HepG2 (cell line): Measurements from ENCODE around the gene RERE. TPM values are rescaled to one million over a fixed set of nuclear protein-coding genes. Genes with fewer than 3 reads are reported as not detected.

Source experiments
- ATAC-seq: fragments of 200-7000 bp; cut with Tn5 transposase; 3 replicates; pipeline ENCODE4 v1.9.1; 2020; ENCODE audit warnings: mild to moderate bottlenecking, moderate library complexity
- BruUV-seq: library from RNA; stranded (reverse); fragments of 400-500 nt; replicated peaks from 2 replicates; lab custom pipeline; 2021; lab: Mats Ljungman, UMichigan
- CTCF ChIA-PET: fragments of 300-600 bp; formaldehyde crosslinking; extraction: SDS; loops from one replicate; lab custom pipeline; 2021; ENCODE audit warnings: low total read pairs, inconsistent platforms, low intra/inter-chr PET ratio; lab: Yijun Ruan, JAX
- POLR2A ChIA-PET: fragments of 350-600 bp; sonication (Branson Sonifier 250); formaldehyde crosslinking; loops from one replicate; lab custom pipeline; 2020; ENCODE audit warnings: antibody characterized with exemption, inconsistent platforms; lab: Yijun Ruan, JAX
- DNase-seq: peaks from one replicate; pipeline ENCODE4 v3.0.0-alpha.2; 2015; ENCODE audit warnings: low spot score
- FAIRE-seq: peaks from 3 replicates; lab custom pipeline; 2011; peaks lifted over from hg19 to GRCh38; lab: Jason Lieb, UNC
- H2AFZ ChIP-seq: one replicate; pipeline ENCODE4 v1.6.1; 2011; ENCODE audit warnings: low read length, inconsistent platforms
- H3K27ac ChIP-seq: fragments of 300-600 bp; 3 replicates; pipeline ENCODE4 v1.8.0; 2011; ENCODE audit warnings: mixed run types, mild to moderate bottlenecking, mixed read lengths, low read length, inconsistent platforms; ENCODE audit not compliant: insufficient read depth; ENCODE audit errors: extremely low read length
- H3K27me3 ChIP-seq, 2 experiments: fragments of 200-600 bp in 1 of 2; 2 replicates in 1 of 2; 3 replicates in 1 of 2; pipeline versions ENCODE4 v1.6.0 to v1.8.0; 2011; ENCODE audit warnings: low read length in 2 of 2, mild to moderate bottlenecking in 2 of 2, moderate library complexity in 2 of 2, inconsistent platforms in 1 of 2; ENCODE audit not compliant: insufficient read depth in 2 of 2, control insufficient read depth in 1 of 2
- H3K36me3 ChIP-seq, 2 experiments: fragments of 200-600 bp in 1 of 2; replicated peaks in 1 of 2; 2 replicates in 1 of 2; 3 replicates in 1 of 2; pipeline versions ENCODE4 v1.5.1 to v1.8.0; 2011; ENCODE audit warnings: low read length in 2 of 2, inconsistent platforms in 1 of 2; ENCODE audit not compliant: insufficient read depth in 2 of 2, control insufficient read depth in 1 of 2
- H3K4me1 ChIP-seq: 2 replicates; pipeline ENCODE4 v1.5.1; 2012; ENCODE audit warnings: low read length, inconsistent platforms; ENCODE audit not compliant: insufficient read depth
- H3K4me2 ChIP-seq: 2 replicates; pipeline ENCODE4 v1.6.0; 2011; ENCODE audit warnings: low read depth, low read length, inconsistent platforms
- H3K4me3 ChIP-seq, 3 experiments: fragments of 200-600 bp in 1 of 3; sonication (generic), shearing (Covaris generic) in 1 of 3; replicated peaks in 1 of 3; 2 replicates each; pipeline ENCODE4 v1.5.1; 2011 to 2016; ENCODE audit warnings: low read length in 3 of 3, inconsistent platforms in 2 of 3, low read depth in 2 of 3, mild to moderate bottlenecking in 2 of 3, control low read depth in 1 of 3, mixed read lengths in 1 of 3; ENCODE audit not compliant: insufficient read depth in 1 of 3
- H3K79me2 ChIP-seq: one replicate; pipeline ENCODE4 v1.6.1; 2011; ENCODE audit warnings: low read length, inconsistent platforms; ENCODE audit not compliant: insufficient read depth
- H3K9ac ChIP-seq: 2 replicates; pipeline ENCODE4 v1.6.0; 2011; ENCODE audit warnings: mild to moderate bottlenecking, low read depth, low read length, inconsistent platforms; ENCODE audit not compliant: insufficient read depth
- H3K9me3 ChIP-seq: 2 replicates; pipeline ENCODE4 v1.5.1; 2012; ENCODE audit warnings: mild to moderate bottlenecking, low read length
- H4K20me1 ChIP-seq: 2 replicates; pipeline ENCODE4 v1.6.0; 2011; ENCODE audit warnings: inconsistent platforms, mild to moderate bottlenecking, low read length, moderate library complexity; ENCODE audit not compliant: insufficient read depth
- CENPT ChIP-seq: sonication (generic); formaldehyde crosslinking; IDR thresholded peaks from 2 replicates; pipeline ENCODE4 v1.8.0; 2022; ENCODE audit warnings: low read depth, mild to moderate bottlenecking, moderate library complexity, missing genetic modification reagents
- KDM3A ChIP-seq: IDR thresholded peaks from 2 replicates; pipeline ENCODE4 v1.6.1; 2018; ENCODE audit warnings: low read depth, missing compliant biosample characterization
- MYC ChIP-seq: sonication (generic); formaldehyde crosslinking; IDR thresholded peaks from 2 replicates; pipeline ENCODE4 v1.9.0; 2021; ENCODE audit warnings: missing genetic modification reagents, borderline replicate concordance
- RFXAP ChIP-seq: sonication (generic); formaldehyde crosslinking; IDR thresholded peaks from 2 replicates; pipeline ENCODE4 v1.4.0; 2020; ENCODE audit warnings: missing genetic modification reagents, borderline replicate concordance
- SRSF1 ChIP-seq: fragments of 200-400 bp; formaldehyde crosslinking; optimal IDR thresholded peaks from 2 replicates; pipeline ENCODE3; 2017; ENCODE audit warnings: mild to moderate bottlenecking, low read depth, low read length, moderate library complexity
- STAT5B ChIP-seq: sonication (generic); formaldehyde crosslinking; IDR thresholded peaks from 2 replicates; pipeline ENCODE4 v1.4.0; 2020; ENCODE audit warnings: missing genetic modification reagents
- YY1 ChIP-seq: IDR thresholded peaks from 2 replicates; pipeline ENCODE4 v1.6.1; 2011; ENCODE audit warnings: low read length, low read depth, moderate library complexity, mild to moderate bottlenecking; ENCODE audit not compliant: insufficient read depth, insufficient replicate concordance
- ZBTB38 ChIP-seq: sonication (generic); formaldehyde crosslinking; IDR thresholded peaks from 2 replicates; pipeline ENCODE4 v1.5.1; 2020; ENCODE audit warnings: mild to moderate bottlenecking, missing genetic modification reagents
- ZNF207 ChIP-seq: fragments of 450-650 bp; IDR thresholded peaks from 2 replicates; pipeline ENCODE4 v1.6.1; 2016; ENCODE audit warnings: antibody characterized with exemption, borderline replicate concordance
- ZNF225 ChIP-seq: sonication (generic); formaldehyde crosslinking; IDR thresholded peaks from 2 replicates; pipeline ENCODE4 v1.4.0; 2020; ENCODE audit warnings: mild to moderate bottlenecking, missing genetic modification reagents
- ZNF761 ChIP-seq: sonication (generic); formaldehyde crosslinking; conservative IDR thresholded peaks from 2 replicates; pipeline ENCODE4 v1.4.0; 2020; ENCODE audit warnings: mild to moderate bottlenecking, missing genetic modification reagents
- ZNF768 ChIP-seq: sonication (generic); formaldehyde crosslinking; IDR thresholded peaks from 2 replicates; pipeline ENCODE4 v1.4.0; 2020; ENCODE audit warnings: missing genetic modification reagents
- ZSCAN20 ChIP-seq: sonication (generic); formaldehyde crosslinking; IDR thresholded peaks from 2 replicates; pipeline ENCODE4 v1.4.0; 2020; ENCODE audit warnings: missing genetic modification reagents, mild to moderate bottlenecking, borderline replicate concordance
- WGBS: methylation state at CpG from one replicate; pipeline ENCODE4 v1.1.6; 2017; ENCODE audit warnings: low lambda C conversion rate; 5-methylcytosine and 5-hydroxymethylcytosine counted together
- in situ Hi-C: cut with HindIII; loops from 2 replicates; pipeline ENCODE4 v1.10.0; 2017; ENCODE audit warnings: low pct_unique_long_range_greater_than_20kb; ENCODE audit not compliant: extremely low pct_ligation_motif_present
- intact Hi-C: fragments of 100-400 bp; cut with micrococcal nuclease; formaldehyde crosslinking; loops from one replicate; pipeline ENCODE4 v1.10.0; 2022; ENCODE audit not compliant: unreplicated experiment
- polyA plus RNA-seq, 8 experiments: library from polyadenylated mRNA; depleted of rRNA in 3 of 8; stranded (reverse) in 7 of 8; unstranded in 1 of 8; fragments of >200 nt; fragmentation: Illumina TruSeq in 4 of 8; extraction: Trizol in 4 of 8; gene quantifications; 2 replicates each; pipeline versions ENCODE4 v1.2.1 to v1.2.3, GENCODE V29; 2011 to 2016; ENCODE audit warnings: low read depth in 4 of 8, missing spikeins in 1 of 8, mixed read lengths in 1 of 8; ENCODE audit not compliant: insufficient read depth in 1 of 8
- total RNA-seq, 5 experiments: library from RNA; depleted of rRNA; stranded (reverse); fragments of >200 nt; fragmentation: Illumina TruSeq; extraction: Trizol; gene quantifications; 2 replicates each; pipeline ENCODE4 v1.2.3, GENCODE V29; 2016; ENCODE audit warnings: low read depth in 1 of 5
- TF ChIP-seq, protein P1 (sequence below): sonication (generic); formaldehyde crosslinking; IDR thresholded peaks from 2 replicates; pipeline ENCODE4 v1.4.0; 2020; ENCODE audit warnings: missing genetic modification reagents, mild to moderate bottlenecking, borderline replicate concordance
- TF ChIP-seq, protein P2 (sequence below): sonication (generic); formaldehyde crosslinking; IDR thresholded peaks from 2 replicates; pipeline ENCODE4 v1.8.0; 2022; ENCODE audit warnings: mild to moderate bottlenecking, missing genetic modification reagents, borderline replicate concordance
- TF ChIP-seq, protein P3 (sequence below): IDR thresholded peaks from 2 replicates; pipeline ENCODE4 v1.6.1; 2016; ENCODE audit warnings: missing compliant biosample characterization, missing genetic modification reagents, borderline replicate concordance
- TF ChIP-seq, protein P4 (sequence below): sonication (generic); formaldehyde crosslinking; IDR thresholded peaks from 2 replicates; pipeline ENCODE4 v1.5.0; 2020; ENCODE audit warnings: mild to moderate bottlenecking, low read depth, missing genetic modification reagents, borderline replicate concordance

Gene RERE
- total and polyA plus RNA-seq, 2 of the 13 experiments (the other 11 are each of a cell fraction or from before 2014, with no cell fraction given) = 18.3 to 21.9 TPM

DNA sequence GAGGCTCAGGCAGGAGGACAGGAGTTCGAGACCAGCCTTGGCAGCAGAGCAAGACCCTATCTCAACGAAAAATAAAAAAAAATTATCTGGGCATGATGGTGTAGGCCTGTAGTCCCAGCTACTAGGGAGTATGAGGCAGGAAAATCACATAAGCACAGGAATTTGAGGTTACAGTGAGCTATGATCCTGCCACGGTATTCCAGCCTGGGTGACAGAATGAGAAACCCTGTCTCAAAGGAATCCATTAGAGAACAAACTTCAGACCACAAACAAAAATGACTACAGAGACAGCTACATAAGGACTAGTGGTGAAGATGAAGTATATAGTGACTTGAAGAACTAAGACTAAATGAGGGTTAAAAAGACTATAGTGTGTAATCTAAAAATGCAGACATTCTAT is 233.1 kb downstream of the RERE start:
- Histone ChIP-seq H3K9ac (no peak overlapping the region), H2AFZ (no peak overlapping the region), H3K27ac (no peak overlapping the region), H3K4me1 (no peaks in the 10 kb centered on the region), H3K79me2 (peaks cover 80% of the 10 kb centered on the region), H3K9me3 (no peaks in the 10 kb centered on the region), H3K27me3 (no peaks in the 10 kb centered on the region), H4K20me1 (peaks cover 33% of the 10 kb centered on the region), H3K36me3 (peaks cover 6 to 19% of the 10 kb centered on the region in 2 experiments; a peak in 2 of 5 replicates), H3K4me2 (no peak overlapping the region), H3K4me3 (no peak overlapping the region)
- intact Hi-C loops = no loop called here
- WGBS = 87% methylated on average over 3 of the region's 3 CpGs
- no TSS peak for BruUV-seq
- no peak for ATAC-seq
- POLR2A ChIA-PET = no interaction called here
- CTCF ChIA-PET = no interaction called here
- DNase-seq = no peak
- in situ Hi-C loops = no loop called here
- no peak for FAIRE-seq
- TF ChIP-seq ZNF761 (CRISPR knock-in tag) (no peak), KDM3A (CRISPR knock-in tag) (no peak), SRSF1 (no peak), ZNF225 (CRISPR knock-in tag) (no peak), ZBTB38 (CRISPR knock-in tag) (no peak), STAT5B (CRISPR knock-in tag) (no peak), ZSCAN20 (CRISPR knock-in tag) (no peak), YY1 (no peak), MYC (no peak), ZNF768 (CRISPR knock-in tag) (no peak), ZNF207 (no peak), CENPT (CRISPR knock-in tag) (no peak), RFXAP (CRISPR knock-in tag) (no peak)
- TF ChIP-seq, protein P1, sequence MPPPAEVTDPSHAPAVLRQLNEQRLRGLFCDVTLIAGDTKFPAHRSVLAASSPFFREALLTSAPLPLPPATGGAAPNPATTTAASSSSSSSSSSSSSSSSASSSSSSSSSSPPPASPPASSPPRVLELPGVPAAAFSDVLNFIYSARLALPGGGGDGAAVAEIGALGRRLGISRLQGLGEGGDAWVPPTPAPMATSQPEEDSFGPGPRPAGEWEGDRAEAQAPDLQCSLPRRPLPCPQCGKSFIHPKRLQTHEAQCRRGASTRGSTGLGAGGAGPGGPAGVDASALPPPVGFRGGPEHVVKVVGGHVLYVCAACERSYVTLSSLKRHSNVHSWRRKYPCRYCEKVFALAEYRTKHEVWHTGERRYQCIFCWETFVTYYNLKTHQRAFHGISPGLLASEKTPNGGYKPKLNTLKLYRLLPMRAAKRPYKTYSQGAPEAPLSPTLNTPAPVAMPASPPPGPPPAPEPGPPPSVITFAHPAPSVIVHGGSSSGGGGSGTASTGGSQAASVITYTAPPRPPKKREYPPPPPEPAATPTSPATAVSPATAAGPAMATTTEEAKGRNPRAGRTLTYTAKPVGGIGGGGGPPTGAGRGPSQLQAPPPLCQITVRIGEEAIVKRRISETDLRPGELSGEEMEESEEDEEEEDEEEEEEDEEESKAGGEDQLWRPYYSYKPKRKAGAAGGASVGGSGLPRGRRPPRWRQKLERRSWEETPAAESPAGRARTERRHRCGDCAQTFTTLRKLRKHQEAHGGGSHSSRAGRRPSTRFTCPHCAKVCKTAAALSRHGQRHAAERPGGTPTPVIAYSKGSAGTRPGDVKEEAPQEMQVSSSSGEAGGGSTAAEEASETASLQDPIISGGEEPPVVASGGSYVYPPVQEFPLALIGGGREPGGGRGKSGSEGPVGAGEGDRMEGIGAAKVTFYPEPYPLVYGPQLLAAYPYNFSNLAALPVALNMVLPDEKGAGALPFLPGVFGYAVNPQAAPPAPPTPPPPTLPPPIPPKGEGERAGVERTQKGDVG = no peak
- TF ChIP-seq, protein P2, sequence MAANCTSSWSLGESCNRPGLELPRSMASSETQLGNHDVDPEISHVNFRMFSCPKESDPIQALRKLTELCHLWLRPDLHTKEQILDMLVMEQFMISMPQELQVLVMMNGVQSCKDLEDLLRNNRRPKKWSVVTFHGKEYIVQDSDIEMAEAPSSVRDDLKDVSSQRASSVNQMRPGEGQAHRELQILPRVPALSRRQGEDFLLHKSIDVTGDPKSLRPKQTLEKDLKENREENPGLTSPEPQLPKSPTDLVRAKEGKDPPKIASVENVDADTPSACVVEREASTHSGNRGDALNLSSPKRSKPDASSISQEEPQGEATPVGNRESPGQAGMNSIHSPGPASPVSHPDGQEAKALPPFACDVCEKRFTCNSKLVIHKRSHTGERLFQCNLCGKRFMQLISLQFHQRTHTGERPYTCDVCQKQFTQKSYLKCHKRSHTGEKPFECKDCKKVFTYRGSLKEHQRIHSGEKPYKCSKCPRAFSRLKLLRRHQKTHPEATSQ (CRISPR knock-in tag) = no peak
- TF ChIP-seq, protein P3, sequence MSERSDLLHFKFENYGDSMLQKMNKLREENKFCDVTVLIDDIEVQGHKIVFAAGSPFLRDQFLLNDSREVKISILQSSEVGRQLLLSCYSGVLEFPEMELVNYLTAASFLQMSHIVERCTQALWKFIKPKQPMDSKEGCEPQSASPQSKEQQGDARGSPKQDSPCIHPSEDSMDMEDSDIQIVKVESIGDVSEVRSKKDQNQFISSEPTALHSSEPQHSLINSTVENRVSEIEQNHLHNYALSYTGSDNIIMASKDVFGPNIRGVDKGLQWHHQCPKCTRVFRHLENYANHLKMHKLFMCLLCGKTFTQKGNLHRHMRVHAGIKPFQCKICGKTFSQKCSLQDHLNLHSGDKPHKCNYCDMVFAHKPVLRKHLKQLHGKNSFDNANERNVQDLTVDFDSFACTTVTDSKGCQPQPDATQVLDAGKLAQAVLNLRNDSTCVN (CRISPR knock-in tag) = no peak
- TF ChIP-seq, protein P4, sequence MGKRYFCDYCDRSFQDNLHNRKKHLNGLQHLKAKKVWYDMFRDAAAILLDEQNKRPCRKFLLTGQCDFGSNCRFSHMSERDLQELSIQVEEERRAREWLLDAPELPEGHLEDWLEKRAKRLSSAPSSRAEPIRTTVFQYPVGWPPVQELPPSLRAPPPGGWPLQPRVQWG (CRISPR knock-in tag) = no peak
